ENCODE measurements around the gene GALK2.

Gene GALK2

DNA sequence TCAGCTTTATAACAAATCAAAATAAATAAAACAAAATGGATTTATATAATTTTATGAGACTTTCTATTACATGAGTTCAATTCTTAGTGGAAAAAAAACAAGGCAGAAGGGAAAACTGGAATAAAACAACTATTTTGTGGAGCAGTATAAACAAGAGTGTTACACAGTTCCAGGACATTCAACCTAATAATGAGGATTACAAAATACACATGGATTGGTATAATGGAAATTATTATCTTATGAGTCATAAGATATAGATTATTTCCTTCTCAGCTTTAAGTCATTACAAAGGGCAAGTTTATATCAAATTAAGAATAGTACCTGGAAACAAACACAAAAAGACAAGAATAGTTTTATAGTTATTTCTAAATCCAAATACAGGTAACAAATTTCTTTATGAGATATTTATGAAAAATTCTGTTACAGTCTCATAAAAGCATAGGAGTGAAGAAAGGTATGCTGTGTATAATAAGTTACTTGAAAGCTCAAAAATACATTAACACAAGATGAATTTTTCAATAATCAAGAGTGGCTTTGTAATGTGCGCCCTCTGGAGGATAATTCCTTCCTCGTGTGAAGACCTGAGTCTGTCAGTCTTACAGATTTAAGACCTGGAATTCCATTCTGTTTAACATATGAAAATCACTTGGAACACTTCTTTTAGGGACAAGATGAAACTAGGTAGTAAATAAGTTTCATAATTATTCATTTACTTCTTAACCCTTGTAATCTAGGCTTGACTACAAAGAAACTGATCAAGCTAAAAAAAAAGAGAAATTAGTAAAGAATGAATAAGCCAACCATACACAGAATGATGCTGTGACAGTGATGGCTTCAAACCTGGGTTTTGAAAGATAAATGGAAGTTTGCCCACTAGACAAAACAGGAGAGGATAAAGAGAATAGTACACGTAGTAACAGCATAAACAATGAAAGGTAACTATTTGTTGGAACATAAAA is 24.1 kb upstream of the GALK2 start:
- no peak overlapping the region for H3K9ac ChIP-seq (ENCODE audit: low read depth in 1 of 2, low read length in 2 of 2)

DNA sequence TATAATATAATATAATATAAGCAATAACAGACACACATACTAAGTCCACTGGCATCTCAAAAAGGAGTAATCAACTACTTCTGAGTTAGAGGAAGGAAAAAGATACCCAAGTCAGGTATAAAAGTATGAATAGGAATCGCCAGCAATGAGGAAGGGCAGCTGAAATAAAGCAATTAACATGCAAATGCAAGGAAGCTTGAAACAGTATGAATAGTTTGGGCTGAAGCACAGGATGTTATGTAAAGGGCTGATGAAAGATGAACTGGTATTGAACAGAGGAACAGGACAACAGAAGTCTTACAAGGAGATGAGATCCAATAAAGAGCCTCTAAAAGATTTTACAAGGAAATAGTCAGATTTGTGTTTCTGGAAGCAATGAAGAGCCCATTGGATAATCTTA is 21.7 kb upstream of the GALK2 start:
- H3K36me3 ChIP-seq (ENCODE audit: control insufficient read depth in 1 of 2, insufficient read depth in 2 of 2, low read length in 2 of 2) = peaks cover 2 to 4% of the 10 kb centered on the region in 2 donors
- H3K4me1 ChIP-seq (ENCODE audit: control insufficient read depth in 1 of 2, insufficient read depth in 2 of 2, low read length in 2 of 2) = peaks cover 0 to 15% of the 10 kb centered on the region in 2 donors
- H3K27me3 ChIP-seq (ENCODE audit: control insufficient read depth in 1 of 2, insufficient read depth in 2 of 2, low read length in 2 of 2) = no peaks in the 10 kb centered on the region
- H3K9me3 ChIP-seq (ENCODE audit: control insufficient read depth in 1 of 2, low read length in 2 of 2) = no peaks in the 10 kb centered on the region
- H3K4me3 ChIP-seq (ENCODE audit: low read depth in 1 of 2, low read length in 2 of 2) = no peak overlapping the region
- no peak overlapping the region for H3K27ac ChIP-seq (ENCODE audit: low read depth, low read length)
- no peak overlapping the region for H3K9ac ChIP-seq (ENCODE audit: low read depth in 1 of 2, low read length in 2 of 2)

More for the DNA sequence above, 24.1 kb upstream of the GALK2 start:
- Histone ChIP-seq H3K36me3 (ENCODE audit: control insufficient read depth in 1 of 2, insufficient read depth in 2 of 2, low read length in 2 of 2) (peaks cover 20 to 26% of the 10 kb centered on the region in 2 donors), H3K9me3 (ENCODE audit: control insufficient read depth in 1 of 2, low read length in 2 of 2) (no peaks in the 10 kb centered on the region), H3K27ac (ENCODE audit: low read depth, low read length) (no peak overlapping the region), H3K4me1 (ENCODE audit: control insufficient read depth in 1 of 2, insufficient read depth in 2 of 2, low read length in 2 of 2) (peaks cover 0 to 15% of the 10 kb centered on the region in 2 donors), H3K27me3 (ENCODE audit: control insufficient read depth in 1 of 2, insufficient read depth in 2 of 2, low read length in 2 of 2) (no peaks in the 10 kb centered on the region), H3K4me3 (ENCODE audit: low read depth in 1 of 2, low read length in 2 of 2) (no peak overlapping the region)

DNA sequence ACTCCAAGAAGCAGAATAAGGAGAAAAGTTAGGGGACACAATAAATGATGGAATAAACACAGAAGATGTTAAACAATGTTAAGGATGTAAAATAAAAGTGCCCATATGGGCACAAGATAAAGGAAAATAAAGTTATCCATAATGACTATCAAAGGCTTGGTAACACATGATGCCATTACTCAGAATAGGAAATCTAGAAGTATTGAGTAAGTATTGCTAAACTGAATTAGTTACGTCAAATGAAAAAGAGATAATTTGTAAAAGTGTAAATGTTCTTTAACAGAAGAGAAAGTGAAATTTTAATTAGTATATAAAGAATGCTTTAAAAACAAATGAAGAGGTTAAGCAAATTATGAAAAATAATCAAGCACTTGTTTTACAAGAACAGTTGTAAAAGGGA is 21.3 kb upstream of the GALK2 start:
- no peaks in the 10 kb centered on the region for H3K27me3 ChIP-seq (ENCODE audit: control insufficient read depth in 1 of 2, insufficient read depth in 2 of 2, low read length in 2 of 2)
- no peak overlapping the region for H3K9ac ChIP-seq (ENCODE audit: low read depth in 1 of 2, low read length in 2 of 2)
- H3K27ac ChIP-seq (ENCODE audit: low read depth, low read length) = no peak overlapping the region
- H3K4me3 ChIP-seq (ENCODE audit: low read depth in 1 of 2, low read length in 2 of 2) = no peak overlapping the region
- no peaks in the 10 kb centered on the region for H3K36me3 ChIP-seq (ENCODE audit: control insufficient read depth in 1 of 2, insufficient read depth in 2 of 2, low read length in 2 of 2)
- peaks cover 3 to 15% of the 10 kb centered on the region in 2 donors for H3K4me1 ChIP-seq (ENCODE audit: control insufficient read depth in 1 of 2, insufficient read depth in 2 of 2, low read length in 2 of 2)
- no peaks in the 10 kb centered on the region for H3K9me3 ChIP-seq (ENCODE audit: control insufficient read depth in 1 of 2, low read length in 2 of 2)

DNA sequence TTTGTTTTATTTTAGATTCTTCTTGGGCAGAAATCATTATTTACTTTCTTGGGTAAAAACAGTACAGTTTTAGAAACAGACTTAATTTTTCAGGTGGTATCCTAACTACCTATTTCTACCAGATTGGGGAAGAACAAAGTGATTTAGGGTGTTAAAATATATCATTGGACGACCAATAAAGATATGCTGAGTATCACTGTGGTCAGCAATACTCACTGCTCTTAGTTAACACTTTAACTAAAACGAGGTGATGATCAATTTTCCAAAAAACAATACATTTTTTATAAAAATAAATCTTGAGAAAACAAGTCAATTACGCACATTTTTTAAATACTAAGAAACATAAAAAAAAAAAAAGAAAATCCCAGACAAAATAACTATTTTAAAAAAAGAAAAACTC is 18.2 kb upstream of the GALK2 start:
- no peak overlapping the region for H3K9ac ChIP-seq (ENCODE audit: low read depth in 1 of 2, low read length in 2 of 2)
- no peaks in the 10 kb centered on the region for H3K36me3 ChIP-seq (ENCODE audit: control insufficient read depth in 1 of 2, insufficient read depth in 2 of 2, low read length in 2 of 2)
- no peak overlapping the region for H3K27ac ChIP-seq (ENCODE audit: low read depth, low read length)
- no peaks in the 10 kb centered on the region for H3K9me3 ChIP-seq (ENCODE audit: control insufficient read depth in 1 of 2, low read length in 2 of 2)
- H3K4me3 ChIP-seq (ENCODE audit: low read depth in 1 of 2, low read length in 2 of 2) = no peak overlapping the region
- H3K27me3 ChIP-seq (ENCODE audit: control insufficient read depth in 1 of 2, insufficient read depth in 2 of 2, low read length in 2 of 2) = no peaks in the 10 kb centered on the region
- peaks cover 13 to 17% of the 10 kb centered on the region in 2 donors for H3K4me1 ChIP-seq (ENCODE audit: control insufficient read depth in 1 of 2, insufficient read depth in 2 of 2, low read length in 2 of 2)

DNA sequence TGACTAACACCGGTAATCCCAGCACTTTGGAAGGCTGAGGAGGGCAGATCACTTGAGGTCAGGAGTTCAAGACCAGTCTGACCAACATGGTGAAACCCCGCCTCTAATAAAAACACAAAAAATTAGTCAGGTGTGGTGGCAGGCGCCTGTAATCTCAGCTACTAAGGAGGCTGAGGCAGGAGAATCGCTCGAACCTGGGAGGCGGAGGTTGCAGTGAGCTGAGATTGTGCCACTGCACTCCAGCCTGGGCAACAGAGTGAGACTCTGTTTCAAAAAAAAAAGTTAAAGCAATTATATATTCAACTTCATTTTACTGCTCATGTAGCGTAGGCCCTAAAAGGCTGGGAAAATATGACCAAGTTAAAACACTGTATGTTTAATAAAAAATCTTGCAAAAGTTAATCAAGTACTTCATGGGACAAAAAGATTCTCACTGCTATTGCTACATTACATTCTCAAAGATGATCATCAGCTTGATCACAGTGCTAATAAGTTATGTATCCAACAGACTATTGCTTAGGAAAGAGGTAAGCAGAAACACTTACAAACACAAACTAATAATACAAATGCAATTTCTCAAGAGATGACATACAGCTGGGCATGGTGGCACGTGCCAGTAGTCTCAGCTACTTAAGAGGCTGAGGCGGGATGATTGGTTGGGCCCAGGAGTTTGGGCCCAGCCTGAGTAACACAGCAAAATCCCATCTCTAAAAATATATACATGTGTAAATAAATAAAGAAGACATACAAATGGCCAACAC is 17.3 kb upstream of the GALK2 start:
- Histone ChIP-seq H3K27ac (ENCODE audit: low read depth, low read length) (no peak overlapping the region), H3K4me1 (ENCODE audit: control insufficient read depth in 1 of 2, insufficient read depth in 2 of 2, low read length in 2 of 2) (peaks cover 12 to 17% of the 10 kb centered on the region in 2 donors), H3K9me3 (ENCODE audit: control insufficient read depth in 1 of 2, low read length in 2 of 2) (no peaks in the 10 kb centered on the region), H3K4me3 (ENCODE audit: low read depth in 1 of 2, low read length in 2 of 2) (no peak overlapping the region), H3K27me3 (ENCODE audit: control insufficient read depth in 1 of 2, insufficient read depth in 2 of 2, low read length in 2 of 2) (no peaks in the 10 kb centered on the region), H3K36me3 (ENCODE audit: control insufficient read depth in 1 of 2, insufficient read depth in 2 of 2, low read length in 2 of 2) (no peaks in the 10 kb centered on the region), H3K9ac (ENCODE audit: low read depth in 1 of 2, low read length in 2 of 2) (no peak overlapping the region)

DNA sequence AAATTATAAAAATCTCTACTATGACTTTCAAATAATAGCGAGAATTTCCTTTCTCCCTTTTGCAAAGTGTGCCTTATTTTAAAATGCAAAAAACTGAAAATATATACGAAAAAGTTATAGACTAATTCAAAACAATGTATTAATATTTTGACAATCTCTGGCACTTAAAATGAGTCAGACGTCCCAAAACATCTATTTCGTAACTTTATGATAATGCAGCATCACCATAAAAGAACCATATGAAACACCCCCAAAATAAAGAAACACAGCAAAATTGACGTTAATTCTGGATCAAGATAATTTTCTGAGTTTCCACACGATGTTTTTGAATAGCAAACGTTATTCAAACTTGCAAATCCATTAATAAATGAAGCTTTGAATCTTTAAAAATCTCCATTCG is 15.7 kb upstream of the GALK2 start:
- H3K27me3 ChIP-seq (ENCODE audit: control insufficient read depth in 1 of 2, insufficient read depth in 2 of 2, low read length in 2 of 2) = no peaks in the 10 kb centered on the region
- no peak overlapping the region for H3K27ac ChIP-seq (ENCODE audit: low read depth, low read length)
- H3K4me1 ChIP-seq (ENCODE audit: control insufficient read depth in 1 of 2, insufficient read depth in 2 of 2, low read length in 2 of 2) = peaks cover 6 to 17% of the 10 kb centered on the region in 2 donors
- H3K9ac ChIP-seq (ENCODE audit: low read depth in 1 of 2, low read length in 2 of 2) = peak overlapping the region; percentile 95 to 96
- no peaks in the 10 kb centered on the region for H3K9me3 ChIP-seq (ENCODE audit: control insufficient read depth in 1 of 2, low read length in 2 of 2)
- no peaks in the 10 kb centered on the region for H3K36me3 ChIP-seq (ENCODE audit: control insufficient read depth in 1 of 2, insufficient read depth in 2 of 2, low read length in 2 of 2)
- H3K4me3 ChIP-seq (ENCODE audit: low read depth in 1 of 2, low read length in 2 of 2) = peak overlapping the region; percentile 93 to 94

DNA sequence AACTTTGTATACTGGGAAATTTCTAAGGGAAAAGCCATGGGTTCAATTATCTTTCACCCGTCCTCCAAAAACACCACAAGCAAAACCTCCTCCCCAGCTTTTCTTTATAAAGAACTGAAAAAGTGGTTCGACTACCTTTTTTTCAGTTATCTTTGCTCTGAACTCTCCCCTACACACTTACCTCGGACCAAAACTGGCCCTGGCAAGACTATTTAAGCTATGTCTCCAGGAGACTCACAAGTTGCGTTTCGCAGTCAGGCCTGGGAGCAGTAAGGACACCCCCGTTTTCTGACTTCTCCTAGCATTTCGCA is 15.3 kb upstream of the GALK2 start:
- H3K9me3 ChIP-seq (ENCODE audit: control insufficient read depth in 1 of 2, low read length in 2 of 2) = no peaks in the 10 kb centered on the region
- peaks cover 6 to 17% of the 10 kb centered on the region in 2 donors for H3K4me1 ChIP-seq (ENCODE audit: control insufficient read depth in 1 of 2, insufficient read depth in 2 of 2, low read length in 2 of 2)
- no peaks in the 10 kb centered on the region for H3K27me3 ChIP-seq (ENCODE audit: control insufficient read depth in 1 of 2, insufficient read depth in 2 of 2, low read length in 2 of 2)
- H3K9ac ChIP-seq (ENCODE audit: low read depth in 1 of 2, low read length in 2 of 2) = peak overlapping the region; percentile 95 to 96
- peak overlapping the region; percentile 69 for H3K27ac ChIP-seq (ENCODE audit: low read depth, low read length)
- peak overlapping the region; percentile 93 to 94 for H3K4me3 ChIP-seq (ENCODE audit: low read depth in 1 of 2, low read length in 2 of 2)
- H3K36me3 ChIP-seq (ENCODE audit: control insufficient read depth in 1 of 2, insufficient read depth in 2 of 2, low read length in 2 of 2) = no peaks in the 10 kb centered on the region

DNA sequence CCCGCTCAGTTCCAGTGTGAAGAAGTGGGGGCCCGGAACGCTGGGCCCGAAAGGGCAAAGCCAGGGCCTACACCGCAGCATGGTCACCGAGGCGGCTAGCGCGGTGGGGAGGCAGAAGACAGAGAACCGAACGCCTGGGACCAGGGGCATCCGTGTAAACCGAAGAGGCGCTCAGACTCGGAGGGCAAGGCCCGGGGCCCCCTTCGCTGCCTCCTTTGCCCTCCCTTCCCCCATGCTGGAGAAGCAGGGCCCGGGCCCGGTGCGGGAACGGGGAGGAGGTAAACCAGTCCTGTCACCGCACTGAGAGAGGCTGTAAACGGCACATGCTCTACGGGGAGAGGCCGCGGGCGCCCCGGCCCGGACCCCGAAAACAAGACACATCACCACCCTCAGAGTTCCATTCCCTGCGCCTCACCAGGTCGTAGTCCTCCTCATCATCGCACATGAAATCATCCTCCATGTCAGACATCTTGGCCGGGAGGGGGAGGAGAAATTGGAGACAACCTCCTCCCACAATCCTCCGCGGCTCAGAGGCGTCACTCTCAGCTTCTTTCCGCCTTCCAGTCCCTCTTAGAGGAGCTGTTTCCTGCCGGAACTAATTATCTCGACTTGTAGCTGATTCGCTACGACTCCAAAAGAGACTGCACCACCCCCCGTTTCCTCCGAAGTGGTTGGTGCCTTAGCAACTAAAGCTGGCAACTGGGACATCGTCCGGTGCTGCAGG is 14.8 kb upstream of the GALK2 start, which contains the start of gene COPS2:
Gene COPS2, minus strand, starts transcription at position 490 of the 724 bp plus-strand sequence. Its CDS starts 21 bp downstream, at position 469.
- Histone ChIP-seq H3K4me1 (ENCODE audit: control insufficient read depth in 1 of 2, insufficient read depth in 2 of 2, low read length in 2 of 2) (peaks cover 6 to 17% of the 10 kb centered on the region in 2 donors), H3K9ac (ENCODE audit: low read depth in 1 of 2, low read length in 2 of 2) (peak within 1 kb of the TSS; percentile 95 to 96), H3K36me3 (ENCODE audit: control insufficient read depth in 1 of 2, insufficient read depth in 2 of 2, low read length in 2 of 2) (no peaks in the 10 kb centered on the region), H3K27me3 (ENCODE audit: control insufficient read depth in 1 of 2, insufficient read depth in 2 of 2, low read length in 2 of 2) (no peaks in the 10 kb centered on the region), H3K27ac (ENCODE audit: low read depth, low read length) (peak within 1 kb of the TSS; percentile 69), H3K4me3 (ENCODE audit: low read depth in 1 of 2, low read length in 2 of 2) (peak within 1 kb of the TSS; percentile 93 to 94), H3K9me3 (ENCODE audit: control insufficient read depth in 1 of 2, low read length in 2 of 2) (no peaks in the 10 kb centered on the region)

DNA sequence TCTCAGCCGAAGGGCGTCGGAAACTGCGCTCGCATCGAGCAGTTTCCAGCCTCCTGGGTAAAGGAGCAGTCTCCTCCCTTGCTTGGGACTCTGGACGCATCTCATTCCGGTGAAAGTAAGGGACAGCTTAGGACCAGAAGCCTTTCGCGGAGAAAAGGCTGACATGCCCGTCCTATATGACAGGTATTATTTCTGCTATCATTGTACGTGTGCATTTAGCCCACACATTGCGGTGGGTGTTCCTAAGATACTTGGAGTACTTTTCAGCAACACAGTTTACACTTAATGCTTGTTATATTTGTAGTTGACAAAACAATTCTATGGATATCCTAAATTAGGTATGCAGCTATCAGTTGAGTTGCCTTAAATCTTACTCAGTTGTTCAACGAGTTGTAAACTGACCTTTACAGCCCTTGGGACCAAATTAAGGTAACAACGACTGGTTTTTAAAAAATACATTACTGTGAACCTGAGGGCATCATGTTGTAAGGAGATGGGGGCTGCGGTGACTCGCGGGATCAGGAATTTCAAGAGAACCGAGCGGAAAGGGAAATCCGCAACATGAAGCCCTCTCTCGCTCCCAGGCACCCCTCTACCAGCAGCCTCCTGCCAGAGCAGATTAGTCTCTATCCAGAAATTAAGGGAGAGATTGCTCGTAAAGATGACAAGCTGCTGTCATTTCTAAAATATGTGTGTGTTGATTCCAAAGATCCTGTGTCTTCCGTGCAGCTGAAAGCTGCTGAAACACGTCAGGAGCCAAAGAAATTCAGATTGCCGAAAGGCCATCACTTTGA is 14.0 kb upstream of the GALK2 start:
- H3K27ac ChIP-seq (ENCODE audit: low read depth, low read length) = peak overlapping the region; percentile 16
- no peaks in the 10 kb centered on the region for H3K27me3 ChIP-seq (ENCODE audit: control insufficient read depth in 1 of 2, insufficient read depth in 2 of 2, low read length in 2 of 2)
- no peaks in the 10 kb centered on the region for H3K36me3 ChIP-seq (ENCODE audit: control insufficient read depth in 1 of 2, insufficient read depth in 2 of 2, low read length in 2 of 2)
- H3K4me3 ChIP-seq (ENCODE audit: low read depth in 1 of 2, low read length in 2 of 2) = peak overlapping the region; percentile 93 to 94
- H3K4me1 ChIP-seq (ENCODE audit: control insufficient read depth in 1 of 2, insufficient read depth in 2 of 2, low read length in 2 of 2) = peaks cover 6 to 17% of the 10 kb centered on the region in 2 donors
- no peaks in the 10 kb centered on the region for H3K9me3 ChIP-seq (ENCODE audit: control insufficient read depth in 1 of 2, low read length in 2 of 2)
- H3K9ac ChIP-seq (ENCODE audit: low read depth in 1 of 2, low read length in 2 of 2) = peak overlapping the region; percentile 67 to 95

Measured in duodenal mucosa (tissue), 2 donors.